Uterus (tissue), 4 donors: ENCODE results near the gene TNNI3. TPM values are rescaled to one million over a fixed set of nuclear protein-coding genes. Genes with fewer than 3 reads are reported as not detected.
"Not testable (repeated sequence)": the region's sequence is repeated elsewhere in the genome, so short reads cannot be mapped to it uniquely, and the experiment has no call there.

ENCODE experiments used
- DNase-seq, 2 donors: peaks; one replicate each; pipeline ENCODE4 v3.0.0-alpha.2; 2019 to 2020
- H3K27ac ChIP-seq, 2 donors: fragments of 200-600 bp; sonication (generic); 1 replicate in 1 of 2; 2 replicates in 1 of 2; pipeline ENCODE4 v1.5.1; 2016 to 2018
- H3K27me3 ChIP-seq, 2 donors: fragments of 200-600 bp; sonication (generic); one replicate each; pipeline ENCODE4 v1.5.1; 2018 to 2019; ENCODE audit warnings: control low read depth in 1 of 2
- H3K36me3 ChIP-seq, 2 donors: fragments of 200-600 bp; sonication (generic); one replicate each; pipeline ENCODE4 v1.5.1; 2019; ENCODE audit warnings: control low read depth in 1 of 2
- H3K4me1 ChIP-seq, 2 donors: fragments of 200-600 bp; sonication (generic); one replicate each; pipeline ENCODE4 v1.5.1; 2018 to 2019; ENCODE audit warnings: control low read depth in 1 of 2
- H3K4me3 ChIP-seq, 2 donors: fragments of 200-600 bp; sonication (generic); 1 replicate in 1 of 2; 2 replicates in 1 of 2; pipeline ENCODE4 v1.5.1; 2018 to 2019; ENCODE audit warnings: mild to moderate bottlenecking in 1 of 2
- H3K9me3 ChIP-seq, 2 donors: fragments of 200-600 bp; sonication (generic); one replicate each; pipeline ENCODE4 v1.5.1; 2019; ENCODE audit warnings: control low read depth in 1 of 2
- CTCF ChIP-seq, 4 experiments: fragments of 200-600 bp in 2 of 4; fragments of 450-650 bp in 2 of 4; sonication (generic) in 2 of 4; IDR thresholded peaks; one replicate each; pipeline ENCODE4 v1.5.1; 2016 to 2019; ENCODE audit warnings: antibody characterized with exemption in 4 of 4, mild to moderate bottlenecking in 2 of 4, moderate library complexity in 1 of 4
- POLR2A ChIP-seq, 2 donors: fragments of 450-650 bp; IDR thresholded peaks; one replicate each; pipeline ENCODE4 v1.6.1; 2016; ENCODE audit warnings: antibody characterized with exemption in 2 of 2, mild to moderate bottlenecking in 1 of 2, moderate library complexity in 1 of 2
- intact Hi-C: fragments of 100-400 bp; cut with DNase I; formaldehyde crosslinking; loops from one replicate; pipeline ENCODE4 v1.15.1; 2023; ENCODE audit warnings: low total_unique reads
- total RNA-seq, 4 donors: library from RNA; depleted of rRNA in 3 of 4; stranded (reverse); fragments of >200 nt in 3 of 4; gene quantifications; one replicate each; pipeline versions ENCODE4 v1.1.0 to v1.2.4, GENCODE V29; 2014 to 2023
- donor health status: DM: yes; HTN: yes; CAD: no.

Gene TNNI3
- total RNA-seq, 4 donors from 2014 or later, result 0.55 to 3.3 TPM; not detected in 2

DNA sequence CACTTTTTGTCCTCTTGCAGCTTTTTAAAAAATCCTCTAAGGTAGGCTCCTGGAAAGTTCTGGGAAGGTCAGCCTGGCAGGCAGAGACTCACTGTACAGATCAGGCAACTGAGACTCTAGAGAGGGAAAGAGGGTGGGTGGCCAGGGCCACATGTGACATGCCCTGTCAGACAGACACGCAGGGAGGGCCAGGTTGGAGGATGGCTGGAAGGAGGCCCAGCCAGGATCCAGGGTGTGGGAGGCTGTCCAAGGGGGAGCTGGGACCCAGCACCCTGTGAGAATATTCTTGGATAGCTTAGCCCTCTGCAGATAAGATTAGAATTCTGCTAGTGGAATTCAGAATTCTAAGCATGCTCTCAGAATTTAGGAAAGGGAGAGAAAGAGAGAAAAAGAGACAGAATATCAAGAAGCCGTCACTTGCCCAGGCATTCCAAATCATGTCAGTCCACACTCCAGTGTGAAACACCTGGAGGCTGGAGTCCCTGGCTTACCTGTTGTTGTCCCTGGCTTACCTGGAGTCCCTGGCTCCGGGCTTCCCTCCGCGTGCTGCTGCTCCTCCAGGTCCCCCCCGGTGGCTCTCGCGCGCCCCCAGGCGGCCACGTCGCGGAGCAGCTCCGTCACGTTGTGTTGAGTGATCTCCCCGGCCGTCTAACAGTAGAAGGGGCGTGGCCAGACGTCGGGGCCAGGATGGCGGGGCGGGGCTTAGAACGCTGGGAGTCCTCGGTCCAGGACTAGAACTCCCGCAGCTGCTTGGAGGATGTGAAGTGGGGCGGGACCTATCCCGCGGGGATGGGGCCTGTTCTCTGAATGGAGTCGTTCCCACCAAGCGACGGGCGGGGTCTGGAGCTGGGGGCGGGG, 2.8 kb upstream of the TNNI3 start:
- TF ChIP-seq CTCF (IDR thresholded peaks at IDR 0.05), result peak; percentile 38 to 70 (median 65)
- TF ChIP-seq POLR2A (IDR thresholded peaks at IDR 0.05), result no peak
- Histone ChIP-seq H3K36me3 (no peaks in the 10 kb centered on the region), H3K27ac (no peak overlapping the region), H3K27me3 (peaks cover 20 to 37% of the 10 kb centered on the region in 2 donors), H3K4me1 (no peaks in the 10 kb centered on the region), H3K4me3 (no peak overlapping the region), H3K9me3 (no peaks in the 10 kb centered on the region)
- peak; percentile 59 to 73 for DNase-seq
- intact Hi-C loops, result no loop called here

DNA sequence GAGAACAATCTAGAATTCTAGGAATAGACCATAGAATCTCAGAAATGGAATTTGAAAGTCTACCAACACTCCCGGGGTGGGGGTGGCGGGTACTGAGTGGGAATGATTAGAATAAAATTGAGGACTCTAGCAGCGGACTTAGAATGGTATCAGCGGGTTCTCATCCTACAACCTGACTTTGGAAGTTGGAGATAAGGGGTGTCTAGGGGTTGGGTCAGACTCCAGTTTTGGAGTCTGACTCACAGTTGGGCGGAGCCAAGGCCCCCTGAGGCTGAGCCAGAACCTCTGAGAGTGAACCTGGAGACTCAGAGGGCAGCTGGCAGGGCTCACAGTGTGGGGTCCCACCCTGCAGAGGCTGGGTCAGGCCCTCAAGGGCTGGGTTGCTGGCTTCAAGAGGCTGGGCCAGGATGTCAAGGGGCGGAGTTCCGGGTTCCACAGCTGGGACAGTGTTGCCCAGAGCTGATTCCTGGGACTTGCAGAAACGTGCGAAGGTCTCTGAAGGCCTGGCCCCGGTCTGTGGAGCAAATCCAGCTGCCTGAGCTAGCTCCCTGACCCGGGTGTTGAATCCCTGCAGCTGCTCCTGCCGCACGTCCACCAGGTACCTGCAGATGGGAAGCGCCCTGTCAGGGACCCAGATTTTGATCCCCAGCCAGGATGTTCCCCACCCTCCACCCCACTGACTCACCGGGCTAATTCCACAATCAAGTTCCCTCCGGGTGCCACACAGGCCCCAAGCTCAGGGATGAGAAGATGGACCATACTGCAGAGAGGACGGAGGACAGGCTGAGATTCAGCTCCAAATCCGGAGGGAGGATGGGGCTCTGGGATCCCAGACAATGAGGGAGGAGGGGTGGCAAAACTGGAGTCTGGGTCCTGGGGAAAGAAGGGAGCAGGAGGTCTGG, 1.6 kb upstream of the TNNI3 start:
- Histone ChIP-seq H3K36me3 (no peaks in the 10 kb centered on the region), H3K9me3 (no peaks in the 10 kb centered on the region), H3K4me3 (no peak overlapping the region), H3K27me3 (peaks cover 20 to 42% of the 10 kb centered on the region in 2 donors), H3K27ac (no peak overlapping the region), H3K4me1 (no peaks in the 10 kb centered on the region)
- TF ChIP-seq POLR2A (IDR thresholded peaks at IDR 0.05), result no peak
- no peak for DNase-seq
- intact Hi-C loops, result no loop called here

- no peaks in the 10 kb centered on the region for H3K9me3 ChIP-seq
- no peaks in the 10 kb centered on the region for H3K36me3 ChIP-seq
- H3K27me3 ChIP-seq, result peaks cover 20 to 42% of the 10 kb centered on the region in 2 donors
- DNase-seq, result no peak
- intact Hi-C loops, result no loop called here
- TF ChIP-seq POLR2A (IDR thresholded peaks at IDR 0.05) (no peak), CTCF (IDR thresholded peaks at IDR 0.05) (no peak)
- no peak overlapping the region for H3K27ac ChIP-seq
- H3K4me3 ChIP-seq, result no peak overlapping the region
- H3K4me1 ChIP-seq, result no peaks in the 10 kb centered on the region
These were observed 891 bp upstream of the TNNI3 start for GRCh38 chr19:55158423-55158822.

GRCh38 chr19:55156202-55157063, 1.1 kb downstream of the TNNI3 start:
- intact Hi-C loops, result no loop called here
- H3K27ac ChIP-seq, result no peak overlapping the region
- no peak overlapping the region for H3K4me3 ChIP-seq

GRCh38 chr19:55155784-55156183, 1.7 kb downstream of the TNNI3 start:
- H3K4me1 ChIP-seq, DNase-seq, H3K4me3 ChIP-seq, H3K9me3 ChIP-seq, intact Hi-C loops, H3K36me3 ChIP-seq, H3K27ac ChIP-seq: not testable (repeated sequence)
- peaks cover 15 to 23% of the 10 kb centered on the region in 2 donors for H3K27me3 ChIP-seq

More at GRCh38 chr19:55156202-55157063, 1.1 kb downstream of the TNNI3 start:
- Histone ChIP-seq H3K27me3 (peaks cover 17 to 29% of the 10 kb centered on the region in 2 donors), H3K36me3 (no peaks in the 10 kb centered on the region), H3K4me1 (no peaks in the 10 kb centered on the region), H3K9me3 (no peaks in the 10 kb centered on the region)
- no peak for DNase-seq
- TF ChIP-seq POLR2A (IDR thresholded peaks at IDR 0.05), result no peak
- no peak for TF ChIP-seq CTCF (IDR thresholded peaks at IDR 0.05)
